Ishikawa (cell line): ENCODE results near the gene AKAP3.

Experiments
- CEBPB ChIP-seq: IDR thresholded peaks from 2 replicates; pipeline ENCODE4 v1.6.1; 2012
- CREB1 ChIP-seq: IDR thresholded peaks from 2 replicates; pipeline ENCODE4 v1.6.1; 2012; ENCODE audit warnings: low read depth
- EGR1 ChIP-seq: IDR thresholded peaks from 2 replicates; pipeline ENCODE4 v1.6.1; 2012
- EP300 ChIP-seq: IDR thresholded peaks from 2 replicates; pipeline ENCODE4 v1.6.1; 2012; ENCODE audit warnings: borderline replicate concordance
- MAX ChIP-seq: IDR thresholded peaks from 2 replicates; pipeline ENCODE4 v1.6.1; 2012
- RAD21 ChIP-seq: IDR thresholded peaks from 2 replicates; pipeline ENCODE4 v1.6.1; 2012; ENCODE audit warnings: low read depth
- TAF1 ChIP-seq: IDR thresholded peaks from 2 replicates; pipeline ENCODE4 v1.6.1; 2012; ENCODE audit warnings: low read depth, mild to moderate bottlenecking
- TCF12 ChIP-seq: IDR thresholded peaks from 2 replicates; pipeline ENCODE4 v1.6.1; 2012; ENCODE audit warnings: low read depth
- USF1 ChIP-seq: IDR thresholded peaks from 2 replicates; pipeline ENCODE4 v1.6.1; 2012
- YY1 ChIP-seq: IDR thresholded peaks from 2 replicates; pipeline ENCODE4 v1.6.1; 2012; ENCODE audit warnings: low read depth

DNA sequence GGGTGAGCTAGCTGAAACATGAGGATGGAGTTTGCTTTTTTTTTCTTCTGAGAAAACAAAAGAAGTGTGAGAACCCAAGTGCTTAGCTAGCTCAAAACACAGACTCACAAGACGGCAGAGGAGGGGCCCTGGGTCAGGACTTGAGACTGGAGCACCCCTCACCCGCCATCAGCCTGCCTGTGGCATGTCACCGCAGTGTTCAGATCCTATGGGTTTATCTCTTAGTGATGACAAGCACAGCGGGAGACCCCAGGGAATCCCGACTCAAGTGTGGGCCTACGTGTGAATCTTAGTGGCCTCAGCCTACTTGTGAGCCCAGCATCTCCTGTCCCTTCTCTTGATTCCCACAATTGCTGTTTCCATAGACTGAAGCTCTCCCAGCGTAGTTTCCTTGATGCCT lies 64.0 kb downstream of the AKAP3 start:
- TF ChIP-seq CEBPB (no peak), CREB1 (no peak), EP300 (no peak), USF1 (no peak), TCF12 (no peak), MAX (no peak), EGR1 (no peak), TAF1 (no peak), YY1 (no peak), RAD21 (no peak)
